NOMO-1 treated with DMSO at 0.1 percent for 48 hours (cell line): ENCODE measurements around the gene IRF6.

Source experiments
- DNase-seq: peaks from one replicate; lab custom pipeline; 2025; ENCODE audit not compliant: unreplicated experiment; lab: John Stamatoyannopoulos, UW

Gene IRF6

DNA sequence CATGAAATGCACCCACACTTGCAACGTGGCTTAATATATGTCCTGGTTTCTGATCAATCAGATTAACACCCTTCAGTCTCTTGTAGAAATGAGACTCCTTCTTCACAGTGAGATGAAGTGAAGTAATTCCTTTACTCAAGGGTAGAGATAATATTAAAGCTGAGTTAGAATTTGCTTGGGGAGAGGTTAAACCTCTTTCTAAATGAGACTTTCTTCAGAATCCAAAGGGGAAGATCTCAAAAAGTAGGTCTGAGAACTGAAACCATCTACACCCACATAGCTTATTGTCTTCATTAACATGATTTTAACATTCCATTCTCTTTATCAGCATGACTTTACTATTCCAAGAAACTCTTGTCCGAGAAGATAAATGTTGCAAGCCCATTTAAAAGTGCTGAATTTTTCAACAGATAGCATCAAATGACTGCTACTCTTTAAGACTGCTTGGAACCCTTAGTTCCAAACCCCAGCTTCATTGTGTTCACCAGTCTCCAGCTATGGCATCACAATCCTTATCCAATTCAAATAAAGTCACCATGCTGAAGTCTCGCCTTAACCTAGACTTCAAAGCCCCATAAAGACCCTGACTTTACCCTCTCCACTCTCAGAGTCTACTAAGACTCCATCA lies 69.3 kb downstream of the IRF6 start:
- DNase-seq, result no peak
